GM12864 (cell line): ENCODE results near the gene ARHGAP8.

Source experiments
- DNase-seq: peaks from one replicate; pipeline ENCODE4 v3.0.0-alpha.2; 2011; ENCODE audit warnings: low read depth
- H3K4me3 ChIP-seq: 2 replicates; pipeline ENCODE4 v1.5.1; 2011; ENCODE audit warnings: mild to moderate bottlenecking, low read depth, low read length, control low read depth
- TF ChIP-seq, protein P1 (sequence below): IDR thresholded peaks from 2 replicates; pipeline ENCODE4 v1.5.1; 2011; ENCODE audit warnings: low read depth, mild to moderate bottlenecking, moderate library complexity, low read length, control low read depth, inconsistent platforms; ENCODE audit errors: missing control alignments

The ARHGAP8 gene

GRCh38 chr22:44816141-44816540 is 63.8 kb downstream of the ARHGAP8 start:
- TF ChIP-seq, protein P1, sequence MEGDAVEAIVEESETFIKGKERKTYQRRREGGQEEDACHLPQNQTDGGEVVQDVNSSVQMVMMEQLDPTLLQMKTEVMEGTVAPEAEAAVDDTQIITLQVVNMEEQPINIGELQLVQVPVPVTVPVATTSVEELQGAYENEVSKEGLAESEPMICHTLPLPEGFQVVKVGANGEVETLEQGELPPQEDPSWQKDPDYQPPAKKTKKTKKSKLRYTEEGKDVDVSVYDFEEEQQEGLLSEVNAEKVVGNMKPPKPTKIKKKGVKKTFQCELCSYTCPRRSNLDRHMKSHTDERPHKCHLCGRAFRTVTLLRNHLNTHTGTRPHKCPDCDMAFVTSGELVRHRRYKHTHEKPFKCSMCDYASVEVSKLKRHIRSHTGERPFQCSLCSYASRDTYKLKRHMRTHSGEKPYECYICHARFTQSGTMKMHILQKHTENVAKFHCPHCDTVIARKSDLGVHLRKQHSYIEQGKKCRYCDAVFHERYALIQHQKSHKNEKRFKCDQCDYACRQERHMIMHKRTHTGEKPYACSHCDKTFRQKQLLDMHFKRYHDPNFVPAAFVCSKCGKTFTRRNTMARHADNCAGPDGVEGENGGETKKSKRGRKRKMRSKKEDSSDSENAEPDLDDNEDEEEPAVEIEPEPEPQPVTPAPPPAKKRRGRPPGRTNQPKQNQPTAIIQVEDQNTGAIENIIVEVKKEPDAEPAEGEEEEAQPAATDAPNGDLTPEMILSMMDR = no peak
- no peak for DNase-seq
- no peak overlapping the region for H3K4me3 ChIP-seq

GRCh38 chr22:44818727-44819126 is 66.4 kb downstream of the ARHGAP8 start:
- no peak for DNase-seq
- TF ChIP-seq, protein P1 = no peak

DNA sequence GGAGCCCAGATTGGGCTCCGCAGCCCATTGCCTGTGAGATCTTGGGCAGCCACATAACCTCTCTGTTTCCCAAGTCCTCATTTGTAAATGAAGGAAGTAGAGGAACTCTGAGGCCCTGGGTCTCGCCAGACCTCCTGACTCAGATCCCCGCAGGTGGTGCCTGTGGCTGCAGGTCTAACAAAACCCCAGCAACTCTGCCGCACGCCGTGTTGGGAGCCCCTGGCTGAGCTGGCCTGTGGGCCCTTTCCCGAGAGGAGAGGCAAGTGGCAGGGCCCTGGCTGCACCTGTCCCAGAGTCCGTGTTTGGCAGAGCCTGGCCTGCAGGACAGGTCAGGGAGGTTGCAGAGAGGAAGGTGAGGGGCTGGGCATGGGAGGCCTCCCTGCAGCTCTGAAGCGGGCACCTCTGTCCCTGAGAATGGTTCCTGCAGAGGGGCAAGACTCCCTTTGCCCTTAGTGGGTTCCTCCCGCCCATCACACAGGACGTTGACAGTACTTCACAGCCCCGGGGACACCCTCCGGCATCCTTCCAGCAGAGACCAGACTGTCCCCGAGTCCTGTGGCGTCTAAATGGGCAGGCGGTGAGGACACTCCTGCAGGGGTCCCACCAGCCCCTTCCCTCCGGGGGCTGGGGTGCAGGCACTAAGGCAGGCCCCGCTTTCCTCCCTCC is 67.7 kb downstream of the ARHGAP8 start:
- DNase-seq = no peak
- no peak overlapping the region for H3K4me3 ChIP-seq
- TF ChIP-seq, protein P1 = no peak

More at GRCh38 chr22:44818727-44819126, 66.4 kb downstream of the ARHGAP8 start:
- H3K4me3 ChIP-seq = no peak overlapping the region

DNA sequence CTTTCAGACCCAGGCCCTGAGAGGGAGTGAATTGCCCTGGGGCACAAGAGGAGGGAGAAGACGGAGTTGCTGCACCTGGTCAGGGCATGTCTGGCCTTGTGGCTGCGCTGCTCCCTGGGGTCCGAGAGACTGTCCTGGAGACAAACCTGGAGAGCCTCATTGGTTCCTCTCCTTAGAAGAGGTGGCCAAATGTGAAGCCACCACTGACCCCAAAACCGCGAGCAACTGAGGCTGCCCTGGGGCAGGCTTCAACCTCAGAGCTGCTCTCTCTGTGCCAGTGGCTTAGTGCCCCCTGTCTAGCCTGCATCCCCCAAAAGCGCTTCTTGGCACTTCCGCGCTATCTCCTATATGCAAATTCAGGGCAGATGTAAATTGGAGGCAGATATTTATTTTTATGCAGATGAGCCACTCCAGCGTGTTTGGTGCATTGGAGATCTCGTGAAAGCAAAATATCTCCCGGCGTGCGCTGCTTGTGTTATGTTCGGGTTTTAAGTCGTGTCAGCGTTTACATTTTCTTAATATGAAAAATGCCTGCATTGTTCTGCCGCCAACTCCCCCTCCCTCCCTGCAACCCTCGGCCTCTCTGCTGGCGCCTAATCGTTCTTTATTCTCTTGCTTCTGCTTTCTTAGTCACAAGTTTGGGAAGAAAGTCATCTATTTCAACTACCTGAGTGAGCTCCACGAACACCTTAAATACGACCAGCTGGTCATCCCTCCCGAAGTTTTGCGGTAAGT is 69.5 kb downstream of the ARHGAP8 start:
- DNase-seq = no peak
- TF ChIP-seq, protein P1 = no peak

DNA sequence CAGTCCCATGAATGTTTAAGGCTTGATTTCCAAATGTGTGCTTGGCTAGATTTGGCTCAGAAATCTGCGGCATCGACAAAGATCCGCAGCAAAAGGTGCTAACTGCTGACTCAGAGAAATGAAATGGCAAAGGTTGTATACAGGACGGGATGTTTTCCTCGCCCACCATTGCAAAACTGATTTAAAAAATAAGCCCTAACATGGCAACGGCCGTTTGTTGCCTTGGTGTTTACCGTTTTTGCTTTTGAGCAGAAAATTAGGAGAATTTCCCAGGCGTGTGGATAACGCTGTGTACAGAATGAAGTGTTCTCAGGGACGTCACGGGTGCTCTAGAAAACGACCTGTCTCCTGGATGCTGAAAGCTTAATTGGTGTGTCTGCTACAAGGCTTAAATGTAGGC is 70.2 kb downstream of the ARHGAP8 start:
- H3K4me3 ChIP-seq = no peak overlapping the region
- no peak for DNase-seq
- TF ChIP-seq, protein P1 = no peak

More for the DNA sequence above, 69.5 kb downstream of the ARHGAP8 start:
- no peak overlapping the region for H3K4me3 ChIP-seq

DNA sequence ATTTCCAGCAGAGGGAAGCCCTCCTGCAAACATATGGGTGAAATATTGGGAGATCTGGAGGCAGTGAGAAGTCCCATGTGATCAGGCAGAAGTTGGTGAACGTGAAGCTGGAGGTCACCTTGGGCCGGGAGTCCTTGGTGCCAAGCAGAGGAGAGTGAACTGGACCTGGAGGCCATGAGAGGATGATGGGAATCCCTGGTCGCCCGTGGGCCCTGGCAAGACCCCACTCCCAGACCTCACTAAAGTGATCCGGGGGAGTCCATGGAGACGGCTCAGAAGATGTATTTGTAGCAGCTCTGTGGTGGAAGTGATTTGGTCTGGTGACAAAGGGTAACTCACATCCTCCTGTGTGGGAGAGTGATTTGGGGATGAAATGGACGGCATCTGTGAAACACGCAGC is 71.0 kb downstream of the ARHGAP8 start:
- H3K4me3 ChIP-seq = no peak overlapping the region
- DNase-seq = no peak
- TF ChIP-seq, protein P1 = no peak
